ENCODE results near the gene GLTP.

DNA sequence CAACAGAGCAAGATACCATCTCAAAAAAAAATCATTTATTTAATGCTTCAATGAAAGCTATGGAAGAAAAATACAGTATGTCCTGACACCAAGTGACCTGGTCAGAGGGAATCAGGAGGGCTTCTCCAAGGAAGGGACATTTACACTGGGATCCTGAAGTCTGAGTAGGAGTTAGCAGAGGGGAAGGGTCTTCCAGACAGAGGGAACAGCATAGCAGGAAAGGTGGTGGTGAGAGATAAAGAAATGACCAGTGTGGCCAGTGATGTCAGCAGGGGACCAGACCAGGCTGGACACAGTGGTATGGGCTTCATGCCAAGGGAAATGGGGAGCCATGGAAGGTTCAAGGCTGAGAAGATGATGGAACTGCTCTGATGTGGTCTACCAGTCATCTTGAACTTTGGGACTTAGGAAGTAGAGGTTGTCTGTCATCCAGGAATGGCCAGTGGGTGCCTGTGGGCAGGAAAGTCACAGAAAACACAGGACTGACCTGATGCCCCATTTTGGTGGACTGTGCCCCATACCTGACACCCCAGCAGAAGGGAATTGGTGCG is 11.9 kb upstream of the GLTP start:
- TF ChIP-seq, protein P1, sequence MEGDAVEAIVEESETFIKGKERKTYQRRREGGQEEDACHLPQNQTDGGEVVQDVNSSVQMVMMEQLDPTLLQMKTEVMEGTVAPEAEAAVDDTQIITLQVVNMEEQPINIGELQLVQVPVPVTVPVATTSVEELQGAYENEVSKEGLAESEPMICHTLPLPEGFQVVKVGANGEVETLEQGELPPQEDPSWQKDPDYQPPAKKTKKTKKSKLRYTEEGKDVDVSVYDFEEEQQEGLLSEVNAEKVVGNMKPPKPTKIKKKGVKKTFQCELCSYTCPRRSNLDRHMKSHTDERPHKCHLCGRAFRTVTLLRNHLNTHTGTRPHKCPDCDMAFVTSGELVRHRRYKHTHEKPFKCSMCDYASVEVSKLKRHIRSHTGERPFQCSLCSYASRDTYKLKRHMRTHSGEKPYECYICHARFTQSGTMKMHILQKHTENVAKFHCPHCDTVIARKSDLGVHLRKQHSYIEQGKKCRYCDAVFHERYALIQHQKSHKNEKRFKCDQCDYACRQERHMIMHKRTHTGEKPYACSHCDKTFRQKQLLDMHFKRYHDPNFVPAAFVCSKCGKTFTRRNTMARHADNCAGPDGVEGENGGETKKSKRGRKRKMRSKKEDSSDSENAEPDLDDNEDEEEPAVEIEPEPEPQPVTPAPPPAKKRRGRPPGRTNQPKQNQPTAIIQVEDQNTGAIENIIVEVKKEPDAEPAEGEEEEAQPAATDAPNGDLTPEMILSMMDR (IDR thresholded peaks at IDR 0.05; ENCODE audit: insufficient read depth, low read length, poor library complexity, severe bottlenecking), result no peak
- TF ChIP-seq EZH2phosphoT487 (conservative IDR thresholded peaks at IDR 0.05; ENCODE audit: low read length), result no peak
